Fibroblast of skin of right quadriceps (primary cell): ENCODE measurements around the gene HNF4A.

Source experiments
- DNase-seq: peaks from one replicate; pipeline ENCODE4 v3.0.0-alpha.2; 2013

The HNF4A gene

GRCh38 chr20:44392776-44393607 lies 37.5 kb downstream of the HNF4A start:
- no peak for DNase-seq

GRCh38 chr20:44393608-44394451 lies 38.3 kb downstream of the HNF4A start:
- DNase-seq = no peak

GRCh38 chr20:44394452-44394701 lies 38.9 kb downstream of the HNF4A start:
- no peak for DNase-seq

GRCh38 chr20:44394702-44395460 lies 39.4 kb downstream of the HNF4A start:
- no peak for DNase-seq

- no peak for DNase-seq
Observed at GRCh38 chr20:44395461-44396340, 40.2 kb downstream of the HNF4A start.

GRCh38 chr20:44396369-44397130 lies 41.1 kb downstream of the HNF4A start:
- no peak for DNase-seq

- DNase-seq = peak; percentile 64
Observed at GRCh38 chr20:44398335-44398734, 42.8 kb downstream of the HNF4A start.

GRCh38 chr20:44399446-44399845 lies 43.9 kb downstream of the HNF4A start:
- DNase-seq = no peak

GRCh38 chr20:44400671-44400969 lies 45.1 kb downstream of the HNF4A start:
- no peak for DNase-seq

GRCh38 chr20:44400970-44401769 lies 45.7 kb downstream of the HNF4A start:
- no peak for DNase-seq

- no peak for DNase-seq
Observed at GRCh38 chr20:44401770-44402390, 46.4 kb downstream of the HNF4A start.

- DNase-seq = no peak
Observed at GRCh38 chr20:44402391-44403193, 47.1 kb downstream of the HNF4A start.

- no peak for DNase-seq
Observed at GRCh38 chr20:44403194-44404112, 48.0 kb downstream of the HNF4A start.

- no peak for DNase-seq
Observed at GRCh38 chr20:44404204-44405181, 49.0 kb downstream of the HNF4A start.

GRCh38 chr20:44405257-44405656 lies 49.8 kb downstream of the HNF4A start:
- DNase-seq = no peak

- no peak for DNase-seq
Observed at GRCh38 chr20:44405785-44406571, 50.5 kb downstream of the HNF4A start.
